ENCODE measurements around the gene PRDM16.

PRDM16 gene

DNA sequence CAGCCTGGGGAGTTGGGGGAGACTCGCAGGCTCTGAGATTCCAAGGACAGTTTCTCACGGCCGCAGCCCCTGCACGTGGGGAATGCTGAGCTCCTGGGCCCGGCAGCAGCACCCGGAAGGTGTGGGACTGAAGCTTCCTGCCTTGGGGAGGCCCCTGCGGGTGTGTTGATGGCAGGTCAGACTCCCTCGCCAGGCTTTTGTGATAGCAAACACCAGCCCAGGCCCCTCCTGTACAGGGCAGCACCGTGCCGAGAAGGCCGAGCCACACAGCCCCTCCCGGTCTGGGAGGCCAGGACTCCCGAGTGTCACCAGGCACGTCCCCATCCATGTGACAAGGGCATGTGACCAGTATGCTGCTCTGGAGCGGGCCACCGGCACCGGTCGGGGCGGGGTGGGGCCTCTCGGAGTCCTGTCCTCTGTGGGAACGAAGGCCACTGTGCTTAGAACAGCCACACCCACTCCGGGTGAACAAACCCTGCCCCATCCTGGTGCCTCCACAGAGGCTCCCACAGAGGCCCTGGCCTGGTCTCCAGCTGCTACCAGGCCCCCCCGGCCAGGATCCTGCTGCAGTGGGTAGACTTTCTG lies 354.3 kb downstream of the PRDM16 start:
- no peak for DNase-seq
- no peak for TF ChIP-seq POLR2A (IDR thresholded peaks at IDR 0.05; ENCODE audit: low read length)
- no peak for TF ChIP-seq GATA1 (IDR thresholded peaks at IDR 0.05; ENCODE audit: low read depth, low read length)

GRCh38 chr1:3423896-3424611 lies 355.1 kb downstream of the PRDM16 start:
- no peak for DNase-seq
- TF ChIP-seq POLR2A (IDR thresholded peaks at IDR 0.05; ENCODE audit: low read length) (no peak), GATA1 (IDR thresholded peaks at IDR 0.05; ENCODE audit: low read depth, low read length) (no peak)

- TF ChIP-seq POLR2A (IDR thresholded peaks at IDR 0.05; ENCODE audit: low read length) (no peak), GATA1 (IDR thresholded peaks at IDR 0.05; ENCODE audit: low read depth, low read length) (no peak)
- DNase-seq: no peak
Measured at GRCh38 chr1:3425486-3426215, 356.6 kb downstream of the PRDM16 start.

DNA sequence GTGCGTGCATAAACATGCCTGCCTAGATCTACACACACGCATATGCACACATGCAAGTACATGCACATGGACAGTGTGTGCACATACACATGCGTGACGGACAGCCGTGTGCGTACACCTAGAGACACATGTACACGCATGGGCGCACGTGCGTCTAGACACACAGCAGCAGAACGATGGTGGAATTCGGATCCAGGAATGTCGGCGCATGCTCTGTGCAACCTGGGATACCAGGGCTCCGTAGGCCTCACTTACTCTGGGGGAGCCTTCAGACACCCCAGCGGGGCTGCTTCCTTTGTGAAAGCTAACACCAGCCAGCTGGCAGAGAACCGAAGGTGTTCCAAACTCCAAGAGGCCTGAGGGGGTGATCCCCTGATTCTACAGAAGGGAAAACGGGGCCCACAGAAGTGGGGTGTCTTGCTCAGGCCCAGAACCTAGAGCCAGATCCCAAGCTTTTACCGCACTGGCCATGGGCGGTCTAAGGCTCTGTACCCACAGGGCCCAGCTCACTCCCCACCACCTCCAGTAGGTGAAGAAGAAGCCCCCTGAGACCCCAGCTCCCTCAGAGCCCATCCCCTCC lies 358.0 kb downstream of the PRDM16 start:
- TF ChIP-seq POLR2A (IDR thresholded peaks at IDR 0.05; ENCODE audit: low read length) (no peak), GATA1 (IDR thresholded peaks at IDR 0.05; ENCODE audit: low read depth, low read length) (no peak)
- DNase-seq: no peak

DNA sequence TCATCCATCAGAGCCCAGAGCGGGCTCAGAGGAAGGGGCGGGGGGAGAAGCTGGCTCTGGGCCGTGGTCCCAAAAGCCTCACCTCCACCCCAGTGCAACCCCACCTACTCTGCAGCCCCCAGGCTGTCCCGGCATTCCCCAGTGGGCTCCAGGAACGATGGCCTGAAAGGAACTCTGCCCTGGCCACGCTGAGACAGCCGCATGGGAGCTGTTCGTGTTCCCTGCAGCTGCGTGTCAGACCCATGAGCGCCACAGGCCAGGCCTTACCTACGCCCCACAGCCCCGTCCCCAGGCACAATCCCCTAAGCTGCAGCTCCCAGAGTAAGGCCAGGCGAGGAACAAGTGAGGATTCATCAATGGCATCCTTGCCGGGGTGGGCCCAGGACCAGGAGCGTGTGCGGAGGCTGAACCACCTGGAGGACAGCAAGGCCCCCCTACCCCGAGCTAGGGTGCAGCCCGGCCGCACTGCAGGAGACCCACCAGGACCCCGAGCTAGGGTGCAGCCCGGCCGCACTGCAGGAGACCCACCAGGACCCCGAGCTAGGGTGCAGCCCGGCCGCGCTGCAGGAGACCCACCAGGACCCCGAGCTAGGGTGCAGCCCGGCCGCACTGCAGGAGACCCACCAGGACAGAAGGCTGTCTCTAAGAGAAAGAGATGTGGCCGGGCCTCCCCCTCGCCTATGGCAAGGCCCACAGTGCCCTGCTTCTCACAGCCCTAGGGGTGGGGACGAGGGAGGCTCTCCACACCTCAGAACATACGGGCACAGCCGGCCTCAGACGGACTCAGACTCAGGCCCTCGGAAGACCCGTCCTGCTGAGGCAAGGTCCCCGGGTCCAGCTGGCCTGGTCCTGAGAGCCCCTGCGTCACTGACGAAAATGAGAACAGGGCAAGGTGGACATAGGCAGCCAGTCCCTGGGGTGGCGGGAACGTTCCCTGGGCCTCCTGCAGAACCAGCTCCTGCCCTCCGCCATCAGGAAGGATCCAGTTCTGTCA lies 359.0 kb downstream of the PRDM16 start:
- DNase-seq: no peak
- TF ChIP-seq GATA1 (IDR thresholded peaks at IDR 0.05; ENCODE audit: low read depth, low read length) (no peak), POLR2A (IDR thresholded peaks at IDR 0.05; ENCODE audit: low read length) (no peak)

GRCh38 chr1:3428899-3429298 lies 359.9 kb downstream of the PRDM16 start:
- no peak for DNase-seq
- TF ChIP-seq GATA1 (IDR thresholded peaks at IDR 0.05; ENCODE audit: low read depth, low read length) (no peak), POLR2A (IDR thresholded peaks at IDR 0.05; ENCODE audit: low read length) (no peak)

DNA sequence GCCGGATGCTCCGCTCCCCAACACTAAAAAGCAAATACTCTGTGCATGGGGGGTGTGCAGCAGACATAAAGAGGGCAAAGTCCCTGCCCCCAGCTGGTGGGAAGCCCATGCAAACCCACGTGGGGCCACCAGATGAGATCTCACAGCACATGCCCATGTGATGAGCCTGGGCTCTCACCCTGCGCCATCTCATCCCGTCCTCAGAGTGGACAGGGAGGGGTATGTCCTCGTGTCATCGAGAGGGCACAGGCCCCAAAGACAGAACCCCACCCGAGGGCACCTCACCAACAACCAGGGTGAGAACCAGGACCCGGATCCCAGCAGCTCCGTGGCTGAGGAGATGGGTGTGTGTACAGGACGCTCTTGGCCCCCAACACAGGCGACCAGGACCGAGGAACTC lies 360.3 kb downstream of the PRDM16 start:
- no peak for DNase-seq
- TF ChIP-seq GATA1 (IDR thresholded peaks at IDR 0.05; ENCODE audit: low read depth, low read length) (no peak), POLR2A (IDR thresholded peaks at IDR 0.05; ENCODE audit: low read length) (no peak)

DNA sequence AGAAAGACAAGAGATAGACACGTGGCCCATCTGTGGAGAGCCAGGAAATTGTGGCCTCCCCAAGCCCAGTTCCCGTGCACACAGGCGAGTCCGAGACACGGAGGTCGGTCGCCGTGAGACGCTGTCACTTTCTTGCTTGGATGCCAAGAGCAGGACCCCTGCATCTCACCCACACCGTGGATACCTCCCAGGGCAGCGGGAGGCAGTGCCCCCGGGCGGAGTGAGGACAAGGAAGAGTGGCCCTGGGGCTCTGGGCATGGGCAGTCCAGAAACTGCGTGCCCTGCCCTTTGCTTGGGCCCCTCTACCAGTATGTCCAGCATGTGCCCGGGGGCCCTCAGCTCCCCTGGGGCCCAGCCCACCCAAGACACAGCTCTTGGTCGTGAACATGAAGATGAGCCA lies 360.8 kb downstream of the PRDM16 start:
- TF ChIP-seq GATA1 (IDR thresholded peaks at IDR 0.05; ENCODE audit: low read depth, low read length): no peak
- TF ChIP-seq POLR2A (IDR thresholded peaks at IDR 0.05; ENCODE audit: low read length): no peak
- DNase-seq: no peak

DNA sequence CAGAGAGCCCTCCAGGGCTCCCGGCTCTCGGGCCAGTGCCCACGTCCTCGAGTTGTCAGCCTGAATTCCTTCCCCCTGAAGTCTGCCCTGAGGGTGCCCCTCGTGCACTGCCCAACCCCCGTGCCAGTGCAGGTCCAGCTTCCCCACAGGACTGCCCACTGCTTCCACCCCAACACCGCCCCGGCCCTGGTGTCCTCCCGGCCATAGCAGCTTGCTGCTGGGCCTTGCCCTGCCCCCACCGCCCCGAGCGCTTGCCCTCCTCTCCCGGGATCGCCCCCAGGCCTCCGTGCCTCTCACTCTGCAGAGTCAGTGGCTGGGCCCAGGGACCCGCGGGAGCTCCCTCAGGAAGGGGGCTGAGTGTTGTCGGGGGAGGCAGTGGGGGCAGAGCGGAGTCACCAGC lies 361.4 kb downstream of the PRDM16 start:
- TF ChIP-seq POLR2A (IDR thresholded peaks at IDR 0.05; ENCODE audit: low read length): no peak
- TF ChIP-seq GATA1 (IDR thresholded peaks at IDR 0.05; ENCODE audit: low read depth, low read length): no peak
- DNase-seq: no peak

DNA sequence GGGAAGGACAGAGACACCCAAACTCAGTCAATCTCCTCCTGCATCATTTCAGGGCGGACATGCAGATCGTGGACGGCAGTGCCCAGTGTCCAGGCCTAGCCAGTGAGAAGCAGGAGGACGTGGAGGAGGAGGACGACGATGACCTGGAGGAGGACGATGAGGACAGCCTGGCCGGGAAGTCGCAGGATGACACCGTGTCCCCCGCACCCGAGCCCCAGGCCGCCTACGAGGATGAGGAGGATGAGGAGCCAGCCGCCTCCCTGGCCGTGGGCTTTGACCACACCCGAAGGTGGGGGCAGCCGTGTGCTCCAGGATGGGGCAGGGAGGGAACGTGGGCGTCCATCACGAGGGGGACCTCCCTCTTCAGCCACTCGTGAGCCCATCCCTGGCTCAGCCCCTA lies 361.8 kb downstream of the PRDM16 start:
- TF ChIP-seq POLR2A (IDR thresholded peaks at IDR 0.05; ENCODE audit: low read length) (no peak), GATA1 (IDR thresholded peaks at IDR 0.05; ENCODE audit: low read depth, low read length) (no peak)
- no peak for DNase-seq

DNA sequence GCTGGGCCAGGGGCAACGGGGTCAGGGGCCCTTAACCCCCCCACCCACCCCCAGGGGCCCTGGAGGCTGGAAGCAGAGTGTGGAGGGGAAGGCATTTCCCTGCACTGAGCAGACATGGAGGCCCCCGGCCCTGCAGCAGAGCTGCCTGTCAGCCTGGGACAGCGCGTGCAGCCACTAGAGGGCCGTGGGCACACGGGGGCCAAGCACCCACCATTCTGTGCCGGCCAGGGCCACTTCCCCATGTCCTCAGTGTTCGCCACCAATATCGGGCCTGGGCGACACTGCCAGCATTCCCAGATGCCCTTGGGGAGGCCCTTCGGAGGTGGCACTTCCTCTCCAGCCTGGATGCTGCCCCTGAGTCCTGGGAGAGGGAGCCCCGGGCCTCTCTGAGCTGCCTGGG lies 362.3 kb downstream of the PRDM16 start:
- DNase-seq: no peak
- TF ChIP-seq GATA1 (IDR thresholded peaks at IDR 0.05; ENCODE audit: low read depth, low read length) (no peak), POLR2A (IDR thresholded peaks at IDR 0.05; ENCODE audit: low read length) (no peak)

DNA sequence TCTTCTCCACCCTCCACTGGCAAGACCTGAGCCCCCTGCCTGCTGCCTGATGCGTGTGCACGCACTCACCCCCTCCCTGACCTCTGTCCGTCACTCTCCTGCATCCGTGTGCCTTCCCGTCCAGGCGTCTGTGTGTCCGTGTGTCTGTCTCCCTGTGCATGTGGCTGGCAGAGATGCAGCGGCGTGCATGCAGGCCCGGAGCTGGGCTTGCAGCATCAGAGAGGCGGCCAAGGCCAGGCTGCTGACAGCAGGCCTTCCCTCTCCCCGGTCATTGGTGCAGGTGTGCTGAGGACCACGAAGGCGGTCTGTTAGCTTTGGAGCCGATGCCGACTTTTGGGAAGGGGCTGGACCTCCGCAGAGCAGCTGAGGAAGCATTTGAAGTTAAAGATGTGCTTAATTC lies 362.7 kb downstream of the PRDM16 start:
- TF ChIP-seq POLR2A (IDR thresholded peaks at IDR 0.05; ENCODE audit: low read length) (no peak), GATA1 (IDR thresholded peaks at IDR 0.05; ENCODE audit: low read depth, low read length) (no peak)
- DNase-seq: no peak

GRCh38 chr1:3432306-3432705 lies 363.3 kb downstream of the PRDM16 start:
- no peak for DNase-seq
- TF ChIP-seq POLR2A (IDR thresholded peaks at IDR 0.05; ENCODE audit: low read length): no peak
- TF ChIP-seq GATA1 (IDR thresholded peaks at IDR 0.05; ENCODE audit: low read depth, low read length): no peak

Measured in erythroblast (primary cell).